IPS-18a (cell line): ENCODE data around the gene TEC.
"Not testable (repeated sequence)": the region's sequence is repeated elsewhere in the genome, so short reads cannot be mapped to it uniquely, and the experiment has no call there.

ENCODE experiments used
- H3K27ac ChIP-seq: one replicate; pipeline ENCODE4 v1.5.1; 2013; ENCODE audit warnings: low read length
- H3K27me3 ChIP-seq: one replicate; pipeline ENCODE4 v1.6.1; 2013; ENCODE audit warnings: mild to moderate bottlenecking, low read length; ENCODE audit not compliant: control insufficient read depth, insufficient read depth
- H3K36me3 ChIP-seq: one replicate; pipeline ENCODE4 v1.6.1; 2013; ENCODE audit warnings: low read depth, low read length; ENCODE audit not compliant: control insufficient read depth
- H3K4me1 ChIP-seq: one replicate; pipeline ENCODE4 v1.6.1; 2013; ENCODE audit warnings: low read depth, low read length; ENCODE audit not compliant: control insufficient read depth
- H3K4me3 ChIP-seq: one replicate; pipeline ENCODE4 v1.5.1; 2013; ENCODE audit warnings: low read length
- H3K9ac ChIP-seq: one replicate; pipeline ENCODE4 v1.6.1; 2013; ENCODE audit warnings: mild to moderate bottlenecking, low read length, moderate library complexity
- H3K9me3 ChIP-seq: one replicate; pipeline ENCODE4 v1.6.1; 2013; ENCODE audit warnings: low read depth, low read length; ENCODE audit not compliant: control insufficient read depth

The TEC gene

DNA sequence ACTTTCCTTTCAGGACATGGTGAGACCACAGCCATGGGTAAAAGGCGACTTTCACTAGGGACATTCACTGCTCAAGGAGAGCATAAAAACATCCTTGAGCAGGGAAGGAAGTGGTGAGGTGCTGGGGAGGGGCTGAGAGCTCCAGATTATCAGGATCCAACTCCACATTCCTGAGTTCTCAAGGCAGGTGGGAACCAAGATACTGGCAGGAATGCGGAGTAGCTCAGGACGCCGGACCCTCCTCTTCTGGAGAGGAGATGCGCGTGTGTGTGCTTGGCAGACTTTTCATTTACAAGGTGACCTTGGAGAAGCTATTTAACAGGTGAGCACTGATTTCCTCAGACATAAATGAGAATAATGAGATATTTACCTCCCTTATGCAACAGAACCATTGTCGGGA is 94.3 kb downstream of the TEC start:
- Histone ChIP-seq H3K4me3 (no peak overlapping the region), H3K9ac (no peak overlapping the region), H3K27me3 (no peaks in the 10 kb centered on the region), H3K9me3 (no peaks in the 10 kb centered on the region), H3K36me3 (no peaks in the 10 kb centered on the region), H3K27ac (no peak overlapping the region), H3K4me1 (peaks cover 24% of the 10 kb centered on the region)

DNA sequence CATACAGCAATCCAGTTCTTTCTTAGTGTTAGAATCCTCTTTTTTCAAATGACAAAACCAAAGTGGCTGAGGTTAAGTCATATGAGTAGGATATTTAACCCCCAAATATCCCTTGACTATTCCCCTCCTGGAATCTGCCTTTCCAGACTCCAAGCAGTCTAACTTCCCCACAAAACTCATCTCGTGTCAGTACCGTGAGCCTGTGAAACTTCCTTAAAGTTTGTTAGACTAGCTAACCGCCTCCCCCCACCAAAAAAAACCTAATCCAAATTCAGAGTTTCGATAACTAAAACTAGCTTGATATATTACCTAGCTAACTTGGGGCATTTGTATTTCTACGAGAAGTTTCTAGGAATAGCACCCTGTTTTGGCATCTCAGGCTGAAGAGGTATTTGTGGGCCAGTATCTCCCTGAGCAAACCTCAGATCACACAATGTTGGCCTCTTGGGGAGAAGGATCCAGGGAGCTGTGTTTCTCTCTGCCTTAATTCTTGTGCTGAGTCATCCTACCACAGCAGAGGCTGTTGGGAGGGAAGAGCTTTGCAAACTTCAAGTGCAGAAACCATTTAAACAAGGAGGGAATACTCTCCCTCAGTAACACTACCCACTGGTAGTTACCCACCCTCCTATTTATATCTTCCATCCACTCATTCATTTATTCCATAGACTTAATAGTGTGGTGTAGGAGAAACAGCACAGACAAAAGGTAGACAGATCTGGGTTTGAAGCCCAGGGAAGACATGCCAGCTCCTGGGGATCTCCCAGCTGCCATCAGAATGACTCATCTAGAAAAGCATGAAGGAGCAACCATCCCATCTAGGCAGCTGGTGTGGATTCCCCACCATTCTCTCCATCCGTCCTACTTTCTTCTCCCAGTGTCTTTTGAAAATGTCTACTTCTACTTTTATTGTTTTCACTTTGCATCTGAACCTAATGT is 96.3 kb downstream of the TEC start:
- H3K27me3 ChIP-seq, result no peaks in the 10 kb centered on the region
- H3K9ac ChIP-seq, result no peak overlapping the region
- no peak overlapping the region for H3K4me3 ChIP-seq
- H3K27ac ChIP-seq, result peak overlapping the region; percentile 52
- peaks cover 20% of the 10 kb centered on the region for H3K4me1 ChIP-seq
- H3K36me3 ChIP-seq, result no peaks in the 10 kb centered on the region
- no peaks in the 10 kb centered on the region for H3K9me3 ChIP-seq

DNA sequence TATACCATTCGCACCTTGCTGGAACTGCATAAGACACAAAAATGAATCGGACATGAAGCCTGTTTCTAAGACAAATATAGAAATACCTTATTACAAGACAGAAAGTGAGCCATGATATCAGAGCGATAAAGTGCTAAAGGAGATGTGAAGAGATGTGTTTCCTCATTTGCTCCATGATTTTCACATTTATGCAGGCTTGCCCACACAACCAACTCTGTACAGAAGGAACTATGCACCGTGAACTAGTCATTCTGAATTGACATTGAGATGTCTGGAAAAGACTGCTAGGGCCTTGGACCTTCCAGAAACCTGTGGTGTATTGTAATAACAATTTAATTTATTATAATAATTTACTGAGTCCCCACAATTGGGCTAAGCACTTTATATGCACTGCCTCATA is 97.0 kb downstream of the TEC start:
- H3K4me1 ChIP-seq, result peaks cover 20% of the 10 kb centered on the region

DNA sequence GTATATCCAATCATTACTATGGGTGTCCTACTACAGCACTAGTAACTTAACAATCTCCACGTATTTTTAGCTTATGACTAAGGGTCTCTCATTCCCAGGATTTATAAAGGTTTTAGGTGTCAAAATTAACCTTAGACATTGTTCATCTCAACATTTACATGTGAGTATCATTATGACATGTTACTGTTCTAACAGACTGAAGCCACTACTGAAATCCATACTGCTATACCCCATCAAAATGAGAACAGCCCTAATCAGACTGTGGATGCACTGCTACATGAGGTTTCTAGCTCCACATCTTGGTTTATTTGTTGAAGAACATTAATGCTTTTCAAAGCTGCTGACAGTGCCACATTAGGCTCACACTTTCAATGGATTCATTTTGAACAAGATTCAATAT is 100.0 kb downstream of the TEC start:
- Histone ChIP-seq H3K36me3 (no peaks in the 10 kb centered on the region), H3K4me3 (no peak overlapping the region), H3K27ac (no peak overlapping the region), H3K9ac (no peak overlapping the region), H3K4me1 (peaks cover 10% of the 10 kb centered on the region), H3K27me3 (no peaks in the 10 kb centered on the region), H3K9me3 (no peaks in the 10 kb centered on the region)

More for the DNA sequence above, 97.0 kb downstream of the TEC start:
- no peaks in the 10 kb centered on the region for H3K27me3 ChIP-seq
- no peak overlapping the region for H3K9ac ChIP-seq
- H3K4me3 ChIP-seq, result no peak overlapping the region
- no peaks in the 10 kb centered on the region for H3K9me3 ChIP-seq
- H3K36me3 ChIP-seq, result no peaks in the 10 kb centered on the region
- H3K27ac ChIP-seq, result no peak overlapping the region

DNA sequence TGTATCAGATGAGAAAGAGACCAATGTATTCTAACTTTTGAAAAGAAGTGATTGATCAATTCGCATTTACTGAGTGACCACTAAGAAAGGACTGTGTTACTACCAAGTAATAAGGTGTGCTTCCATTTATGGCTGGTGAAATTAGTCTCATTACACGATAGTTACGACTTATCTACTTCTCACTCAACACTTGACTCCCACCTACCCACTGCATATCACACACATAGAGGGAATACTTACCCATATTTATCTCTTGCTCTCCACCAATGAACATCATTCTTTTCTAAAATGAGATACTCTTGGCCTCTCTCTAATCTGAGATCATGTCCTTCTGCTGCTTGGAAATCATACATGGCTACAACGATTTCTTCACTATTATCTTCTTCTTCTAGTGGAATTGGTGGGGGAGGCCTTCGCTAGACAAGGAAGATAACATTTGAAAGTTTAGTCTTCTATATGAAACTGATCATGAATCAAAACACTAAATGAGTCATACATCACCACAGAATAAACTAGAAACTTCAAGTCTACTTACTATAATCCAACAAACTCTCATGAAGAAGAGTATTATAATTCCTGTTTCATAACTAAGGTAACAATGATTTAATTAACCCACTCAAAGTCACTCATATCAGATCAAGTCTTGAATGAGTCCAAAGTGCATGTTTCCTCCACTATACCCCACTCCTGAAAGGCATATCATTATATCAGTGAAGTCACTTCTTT is 101.9 kb downstream of the TEC start:
- Histone ChIP-seq H3K4me1 (no peaks in the 10 kb centered on the region), H3K36me3 (no peaks in the 10 kb centered on the region), H3K9me3 (no peaks in the 10 kb centered on the region), H3K9ac (no peak overlapping the region), H3K4me3 (no peak overlapping the region), H3K27me3 (no peaks in the 10 kb centered on the region), H3K27ac (no peak overlapping the region)

DNA sequence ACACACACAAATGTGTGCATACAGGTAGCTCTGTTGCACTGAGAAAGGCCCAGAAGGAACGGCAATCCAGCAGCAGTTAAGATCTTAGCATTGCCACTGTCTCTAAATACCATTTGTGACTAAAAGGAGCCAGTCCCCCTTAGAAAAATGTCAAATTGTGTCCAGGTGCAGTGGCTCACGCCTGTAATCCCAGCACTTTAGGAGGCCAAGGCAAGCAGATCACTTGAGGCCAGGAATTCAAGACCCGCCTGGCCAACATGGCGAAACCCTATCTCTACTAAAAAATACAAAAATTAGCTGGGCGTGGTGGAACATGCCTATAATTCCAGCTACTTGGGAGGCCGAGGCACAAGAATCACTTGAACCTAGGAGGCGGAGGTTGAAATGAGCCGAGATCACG is 105.1 kb downstream of the TEC start:
- not testable (repeated sequence) for H3K4me3 ChIP-seq, H3K9ac ChIP-seq, H3K4me1 ChIP-seq, H3K27ac ChIP-seq, H3K27me3 ChIP-seq, H3K9me3 ChIP-seq, H3K36me3 ChIP-seq

DNA sequence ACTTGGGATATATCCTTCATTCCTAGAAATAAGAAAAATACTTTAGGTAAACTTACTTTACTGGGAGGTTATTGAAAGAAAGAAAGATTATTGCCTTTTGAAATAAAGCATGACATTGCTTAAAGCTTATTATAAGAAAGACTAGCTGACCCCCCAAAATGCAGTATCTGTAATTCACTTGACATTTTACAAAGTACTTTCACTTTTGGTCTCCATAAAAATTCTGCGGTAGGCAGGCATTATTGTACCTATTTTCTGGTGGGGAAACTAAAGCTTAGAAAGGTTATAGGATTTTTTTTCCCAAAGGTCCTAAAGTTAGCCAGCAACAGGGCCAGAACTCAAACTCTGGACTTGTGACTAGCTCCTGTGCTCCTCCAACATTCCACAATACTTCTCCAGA is 105.9 kb downstream of the TEC start:
- Histone ChIP-seq H3K27ac (no peak overlapping the region), H3K27me3 (no peaks in the 10 kb centered on the region), H3K36me3 (no peaks in the 10 kb centered on the region), H3K9me3 (no peaks in the 10 kb centered on the region), H3K4me3 (no peak overlapping the region), H3K4me1 (no peaks in the 10 kb centered on the region), H3K9ac (no peak overlapping the region)

DNA sequence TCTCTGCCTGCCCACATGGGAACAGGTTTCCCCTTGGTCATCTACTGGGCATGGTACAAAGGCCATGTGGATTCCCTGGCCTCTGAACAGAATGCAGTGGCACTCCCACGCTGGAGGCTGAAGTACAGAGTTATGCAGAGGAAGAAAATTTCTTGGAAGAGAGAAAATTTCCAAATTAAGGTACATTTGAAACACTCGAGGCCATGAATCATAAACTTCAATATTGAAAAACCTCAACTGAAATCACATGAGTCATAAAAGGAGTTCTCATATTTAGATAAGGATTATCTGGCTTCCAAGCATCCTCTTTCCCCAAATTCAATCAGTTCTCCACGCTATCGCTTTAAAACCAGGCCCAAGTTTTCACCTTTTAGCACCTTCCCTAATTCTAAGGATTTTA is 107.5 kb downstream of the TEC start:
- H3K4me3 ChIP-seq, result no peak overlapping the region
- no peaks in the 10 kb centered on the region for H3K36me3 ChIP-seq
- H3K9ac ChIP-seq, result no peak overlapping the region
- no peaks in the 10 kb centered on the region for H3K9me3 ChIP-seq
- H3K27me3 ChIP-seq, result no peaks in the 10 kb centered on the region
- no peaks in the 10 kb centered on the region for H3K4me1 ChIP-seq
- no peak overlapping the region for H3K27ac ChIP-seq

DNA sequence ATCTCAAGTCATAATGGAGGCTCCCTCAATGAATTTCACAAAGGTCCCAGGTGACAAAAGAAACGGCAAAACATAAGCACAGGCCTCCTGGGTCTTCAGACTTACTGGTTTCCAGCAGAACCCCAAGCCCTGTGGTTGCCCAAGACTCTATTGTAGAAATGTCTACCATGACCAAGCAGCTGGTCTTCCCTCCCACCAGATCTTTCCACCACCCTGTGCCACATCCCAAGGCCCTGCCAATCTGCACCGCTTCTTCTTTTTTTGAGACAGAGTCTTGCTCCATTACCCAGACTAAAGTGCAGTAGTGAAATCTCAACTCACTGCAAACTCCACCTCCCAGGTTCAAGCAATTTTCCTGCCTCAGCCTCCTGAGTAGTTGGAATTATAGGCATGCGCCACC is 112.4 kb downstream of the TEC start:
- Histone ChIP-seq H3K27me3 (no peaks in the 10 kb centered on the region), H3K9ac (no peak overlapping the region)

DNA sequence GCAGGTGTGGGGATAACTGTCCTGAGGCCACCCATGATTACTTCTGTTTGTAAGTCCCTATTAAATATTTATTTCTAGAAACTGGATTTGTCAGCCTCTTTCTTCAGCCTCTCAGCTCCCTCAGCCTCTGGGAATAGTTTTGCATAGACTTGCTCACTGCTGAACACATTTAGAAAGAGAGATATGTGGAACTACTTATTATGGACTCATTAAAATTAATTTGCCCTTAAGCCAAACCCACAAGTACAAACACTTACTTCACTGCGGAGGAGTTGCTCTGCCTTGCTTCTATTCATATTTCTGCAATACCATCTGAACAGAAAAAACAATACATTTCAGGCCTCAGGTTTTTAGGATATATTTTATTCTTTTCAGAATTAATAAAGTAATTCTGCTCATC is 113.2 kb downstream of the TEC start:
- Histone ChIP-seq H3K9ac (no peak overlapping the region), H3K27me3 (no peaks in the 10 kb centered on the region), H3K4me3 (no peak overlapping the region), H3K27ac (no peak overlapping the region), H3K36me3 (no peaks in the 10 kb centered on the region), H3K4me1 (no peaks in the 10 kb centered on the region), H3K9me3 (peaks cover 9% of the 10 kb centered on the region)

More for the DNA sequence above, 112.4 kb downstream of the TEC start:
- no peaks in the 10 kb centered on the region for H3K4me1 ChIP-seq
- H3K4me3 ChIP-seq, result no peak overlapping the region
- no peak overlapping the region for H3K27ac ChIP-seq
- H3K9me3 ChIP-seq, result peaks cover 9% of the 10 kb centered on the region
- no peaks in the 10 kb centered on the region for H3K36me3 ChIP-seq

DNA sequence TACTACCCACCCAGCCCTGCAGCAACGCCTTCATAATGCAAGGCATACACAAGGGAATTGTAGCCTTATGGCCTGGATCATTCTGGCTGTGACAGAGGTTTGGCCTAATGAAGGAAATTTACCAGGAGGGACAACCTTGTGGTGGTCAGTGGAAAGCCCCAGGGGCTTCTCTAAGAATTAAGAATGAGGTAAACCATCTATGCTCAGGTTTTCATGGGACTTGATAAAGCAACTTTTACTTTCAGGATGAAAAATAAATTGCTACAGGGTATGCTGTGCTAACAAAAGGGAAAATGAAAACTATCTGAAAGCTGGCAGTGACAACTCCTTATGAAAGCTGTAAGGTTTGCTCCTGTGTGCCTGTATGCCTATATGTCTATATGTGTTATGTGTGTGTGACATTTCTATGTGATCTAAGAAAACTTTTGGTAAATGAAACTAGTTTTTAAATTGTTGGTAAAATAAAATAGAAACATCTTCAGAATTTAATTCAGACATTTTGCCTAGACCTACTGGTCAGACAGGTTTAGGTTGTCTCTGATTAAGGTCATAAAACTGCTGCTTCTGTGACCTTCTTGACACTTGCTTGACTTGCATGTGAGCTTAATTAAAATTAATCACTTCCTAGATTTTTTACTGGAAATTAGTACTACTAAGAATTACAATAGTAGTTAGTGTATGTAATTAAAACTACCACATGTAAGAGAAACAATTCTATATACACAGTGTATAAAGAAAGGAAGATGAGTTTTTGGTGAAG is 115.7 kb downstream of the TEC start:
- Histone ChIP-seq H3K27me3 (no peaks in the 10 kb centered on the region), H3K9ac (no peak overlapping the region), H3K36me3 (no peaks in the 10 kb centered on the region), H3K27ac (no peak overlapping the region), H3K9me3 (peaks cover 9% of the 10 kb centered on the region), H3K4me1 (no peaks in the 10 kb centered on the region), H3K4me3 (no peak overlapping the region)
